Tibial nerve (tissue), 4 donors: ENCODE results near the gene RPGR. TPM values are rescaled to one million over a fixed set of nuclear protein-coding genes. Genes with fewer than 3 reads are reported as not detected.

Experiments
- DNase-seq, 2 donors: peaks; one replicate each; pipeline ENCODE4 v3.0.0-alpha.2; 2019; ENCODE audit warnings: low spot score in 2 of 2
- H3K27ac ChIP-seq, 4 donors: fragments of 200-600 bp; sonication (generic) in 3 of 4; one replicate each; pipeline ENCODE4 v1.5.1; 2017 to 2019; ENCODE audit warnings: mild to moderate bottlenecking in 1 of 4
- H3K27me3 ChIP-seq, 2 donors: fragments of 200-600 bp; sonication (generic) in 1 of 2; one replicate each; pipeline versions ENCODE4 v1.5.1 to v1.6.0; 2017 to 2019
- H3K36me3 ChIP-seq, 3 donors: fragments of 200-600 bp; sonication (generic); one replicate each; pipeline ENCODE4 v1.5.1; 2018 to 2019
- H3K4me1 ChIP-seq, 4 donors: fragments of 200-600 bp; sonication (generic) in 3 of 4; one replicate each; pipeline ENCODE4 v1.5.1; 2017 to 2019
- H3K4me3 ChIP-seq, 4 donors: fragments of 200-600 bp; sonication (generic) in 3 of 4; one replicate each; pipeline ENCODE4 v1.5.1; 2017 to 2019; ENCODE audit warnings: mild to moderate bottlenecking in 1 of 4, moderate library complexity in 1 of 4
- H3K9me3 ChIP-seq, 4 donors: fragments of 200-600 bp; sonication (generic) in 3 of 4; one replicate each; pipeline ENCODE4 v1.5.1; 2017 to 2019
- EP300 ChIP-seq, 2 donors: sonication (generic); formaldehyde crosslinking; IDR thresholded peaks; one replicate each; pipeline ENCODE4 v1.6.1; 2017; ENCODE audit warnings: antibody characterized with exemption in 2 of 2, mild to moderate bottlenecking in 1 of 2
- POLR2A ChIP-seq, 2 donors: fragments of 450-650 bp; IDR thresholded peaks; one replicate each; pipeline ENCODE4 v1.6.1; 2017; ENCODE audit warnings: antibody characterized with exemption in 2 of 2, mild to moderate bottlenecking in 2 of 2, moderate library complexity in 2 of 2
- WGBS, 2 donors: methylation state at CpG; one replicate each; pipeline ENCODE4 v1.1.5; 2018; 5-methylcytosine and 5-hydroxymethylcytosine counted together
- total RNA-seq, 4 donors: library from RNA; depleted of rRNA; stranded (reverse); fragments of >200 nt; gene quantifications; one replicate each; pipeline ENCODE4 v1.1.0, GENCODE V29; 2016
- TF ChIP-seq, protein P1 (sequence below), 5 experiments: fragments of 200-600 bp in 3 of 5; fragments of 450-650 bp in 2 of 5; sonication (generic) in 3 of 5; IDR thresholded peaks; one replicate each; pipeline ENCODE4 v1.5.1; 2016 to 2019; ENCODE audit warnings: antibody characterized with exemption in 5 of 5, mild to moderate bottlenecking in 3 of 5, moderate library complexity in 2 of 5

RPGR gene
- total RNA-seq, 4 donors from 2014 or later = 28.9 to 89.8 (median 80.0) TPM

DNA sequence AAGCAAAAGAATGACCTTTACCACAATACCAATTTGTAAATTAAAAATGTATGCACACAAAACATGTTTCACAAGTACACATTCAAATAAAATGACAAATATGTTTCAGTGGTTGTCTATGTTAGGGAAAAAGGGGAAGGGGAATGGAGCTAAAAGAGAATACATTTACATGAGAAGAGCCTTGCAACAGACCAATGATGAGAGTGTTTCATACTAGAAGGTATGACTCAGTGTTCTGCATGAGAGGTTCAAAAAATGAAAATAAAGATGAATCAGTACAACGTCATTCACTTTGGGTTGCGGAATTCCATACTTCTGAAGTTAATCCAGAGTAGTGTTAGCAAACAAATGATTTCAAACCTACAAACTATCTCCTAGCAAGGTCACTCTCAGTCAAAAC is 51.7 kb downstream of the RPGR start:
- no peak for DNase-seq
- Histone ChIP-seq H3K27ac (no peak overlapping the region), H3K4me1 (no peaks in the 10 kb centered on the region), H3K27me3 (no peaks in the 10 kb centered on the region), H3K36me3 (no peaks in the 10 kb centered on the region), H3K4me3 (no peak overlapping the region), H3K9me3 (no peaks in the 10 kb centered on the region)
- TF ChIP-seq EP300 (IDR thresholded peaks at IDR 0.05) (no peak), POLR2A (IDR thresholded peaks at IDR 0.05) (no peak)
- TF ChIP-seq, protein P1, sequence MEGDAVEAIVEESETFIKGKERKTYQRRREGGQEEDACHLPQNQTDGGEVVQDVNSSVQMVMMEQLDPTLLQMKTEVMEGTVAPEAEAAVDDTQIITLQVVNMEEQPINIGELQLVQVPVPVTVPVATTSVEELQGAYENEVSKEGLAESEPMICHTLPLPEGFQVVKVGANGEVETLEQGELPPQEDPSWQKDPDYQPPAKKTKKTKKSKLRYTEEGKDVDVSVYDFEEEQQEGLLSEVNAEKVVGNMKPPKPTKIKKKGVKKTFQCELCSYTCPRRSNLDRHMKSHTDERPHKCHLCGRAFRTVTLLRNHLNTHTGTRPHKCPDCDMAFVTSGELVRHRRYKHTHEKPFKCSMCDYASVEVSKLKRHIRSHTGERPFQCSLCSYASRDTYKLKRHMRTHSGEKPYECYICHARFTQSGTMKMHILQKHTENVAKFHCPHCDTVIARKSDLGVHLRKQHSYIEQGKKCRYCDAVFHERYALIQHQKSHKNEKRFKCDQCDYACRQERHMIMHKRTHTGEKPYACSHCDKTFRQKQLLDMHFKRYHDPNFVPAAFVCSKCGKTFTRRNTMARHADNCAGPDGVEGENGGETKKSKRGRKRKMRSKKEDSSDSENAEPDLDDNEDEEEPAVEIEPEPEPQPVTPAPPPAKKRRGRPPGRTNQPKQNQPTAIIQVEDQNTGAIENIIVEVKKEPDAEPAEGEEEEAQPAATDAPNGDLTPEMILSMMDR (IDR thresholded peaks at IDR 0.05) = no peak
- 67 to 73% methylated on average over 2 of the region's 2 CpGs for WGBS, 2 donors

DNA sequence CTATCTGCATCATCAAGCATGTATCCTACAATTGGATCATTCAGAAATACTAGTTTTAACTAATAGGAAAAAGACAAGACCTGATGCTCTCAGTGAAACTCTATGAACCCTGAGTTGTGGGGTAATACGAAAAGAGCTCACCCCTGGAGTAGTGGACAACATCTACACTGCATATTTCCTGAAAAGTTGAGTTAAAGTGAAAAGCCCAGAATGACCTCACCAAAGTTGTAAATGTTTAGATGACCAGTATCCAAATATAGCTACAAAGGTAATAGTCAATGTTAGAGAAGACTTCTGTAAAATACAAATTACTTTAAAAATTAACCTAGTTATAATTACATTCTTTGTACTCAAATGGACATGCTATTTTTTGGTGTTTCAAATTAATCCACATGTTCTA is 53.9 kb downstream of the RPGR start:
- Histone ChIP-seq H3K27me3 (no peaks in the 10 kb centered on the region), H3K9me3 (no peaks in the 10 kb centered on the region), H3K27ac (no peak overlapping the region), H3K4me3 (no peak overlapping the region), H3K4me1 (no peaks in the 10 kb centered on the region), H3K36me3 (peaks cover 0 to 6% (median 0%) of the 10 kb centered on the region in 3 donors)
- DNase-seq = no peak
- 84 to 94% methylated on average over 1 of the region's 1 CpG for WGBS, 2 donors
- TF ChIP-seq, protein P1 (IDR thresholded peaks at IDR 0.05) = no peak
- TF ChIP-seq POLR2A (IDR thresholded peaks at IDR 0.05) (no peak), EP300 (IDR thresholded peaks at IDR 0.05) (no peak)

DNA sequence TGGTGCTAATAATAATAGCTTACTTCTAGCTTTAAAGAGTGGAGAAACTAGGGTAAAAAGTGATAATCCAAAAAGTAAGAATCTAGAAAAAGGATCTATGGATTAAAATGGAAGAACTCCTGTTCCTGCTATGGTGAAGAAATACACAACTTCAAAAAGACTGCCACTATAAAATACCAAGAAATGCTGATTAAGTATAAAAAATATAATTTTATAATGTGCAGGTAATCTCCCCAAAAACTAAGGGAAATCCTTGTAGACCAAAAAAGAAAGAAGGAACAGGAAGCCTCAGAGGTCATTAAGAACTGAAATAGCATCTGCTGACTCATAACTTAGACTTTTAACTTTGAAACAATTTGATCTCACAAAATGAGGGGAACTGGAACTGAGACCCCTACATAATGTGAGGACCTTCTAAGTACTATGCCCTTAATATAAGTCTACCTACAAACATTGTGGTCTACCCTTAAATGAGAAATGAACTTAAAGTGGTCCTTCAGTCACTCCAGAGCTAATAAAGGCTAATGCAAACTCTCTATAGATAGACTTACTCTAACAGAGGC is 56.1 kb downstream of the RPGR start:
- peaks cover 0 to 7% (median 0%) of the 10 kb centered on the region in 3 donors for H3K36me3 ChIP-seq
- DNase-seq = no peak
- H3K27ac ChIP-seq = no peak overlapping the region
- H3K27me3 ChIP-seq = no peaks in the 10 kb centered on the region
- TF ChIP-seq EP300 (IDR thresholded peaks at IDR 0.05) = no peak
- no peak for TF ChIP-seq POLR2A (IDR thresholded peaks at IDR 0.05)
- TF ChIP-seq, protein P1 (IDR thresholded peaks at IDR 0.05) = no peak
- H3K9me3 ChIP-seq = no peaks in the 10 kb centered on the region
- no peak overlapping the region for H3K4me3 ChIP-seq
- H3K4me1 ChIP-seq = no peaks in the 10 kb centered on the region

DNA sequence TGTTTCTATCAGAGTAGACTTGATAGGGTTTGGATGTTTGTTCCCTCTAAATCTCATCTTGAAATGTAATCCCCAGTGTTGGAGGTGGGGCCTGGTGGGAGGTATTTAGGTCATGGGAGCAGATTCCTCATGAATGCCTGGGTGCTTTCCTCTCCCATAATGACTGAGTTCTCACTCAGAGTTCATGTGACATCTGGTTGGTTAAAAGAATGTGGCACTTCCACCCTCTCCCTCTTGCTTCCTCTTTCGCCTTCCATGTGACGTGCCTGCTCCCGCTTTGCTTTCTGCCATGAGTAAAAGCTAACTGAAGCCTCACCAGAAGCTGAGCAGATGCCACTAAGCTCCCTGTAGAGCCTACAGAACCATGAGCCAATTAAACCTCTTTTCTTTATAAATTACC is 59.3 kb downstream of the RPGR start:
- Histone ChIP-seq H3K36me3 (peaks cover 0 to 7% (median 0%) of the 10 kb centered on the region in 3 donors), H3K4me1 (no peaks in the 10 kb centered on the region), H3K27ac (no peak overlapping the region), H3K9me3 (no peaks in the 10 kb centered on the region), H3K4me3 (no peak overlapping the region), H3K27me3 (no peaks in the 10 kb centered on the region)
- TF ChIP-seq POLR2A (IDR thresholded peaks at IDR 0.05) (no peak), EP300 (IDR thresholded peaks at IDR 0.05) (no peak)
- TF ChIP-seq, protein P1 (IDR thresholded peaks at IDR 0.05) = no peak
- 87 to 94% methylated on average over 3 of the region's 3 CpGs for WGBS, 2 donors
- no peak for DNase-seq

DNA sequence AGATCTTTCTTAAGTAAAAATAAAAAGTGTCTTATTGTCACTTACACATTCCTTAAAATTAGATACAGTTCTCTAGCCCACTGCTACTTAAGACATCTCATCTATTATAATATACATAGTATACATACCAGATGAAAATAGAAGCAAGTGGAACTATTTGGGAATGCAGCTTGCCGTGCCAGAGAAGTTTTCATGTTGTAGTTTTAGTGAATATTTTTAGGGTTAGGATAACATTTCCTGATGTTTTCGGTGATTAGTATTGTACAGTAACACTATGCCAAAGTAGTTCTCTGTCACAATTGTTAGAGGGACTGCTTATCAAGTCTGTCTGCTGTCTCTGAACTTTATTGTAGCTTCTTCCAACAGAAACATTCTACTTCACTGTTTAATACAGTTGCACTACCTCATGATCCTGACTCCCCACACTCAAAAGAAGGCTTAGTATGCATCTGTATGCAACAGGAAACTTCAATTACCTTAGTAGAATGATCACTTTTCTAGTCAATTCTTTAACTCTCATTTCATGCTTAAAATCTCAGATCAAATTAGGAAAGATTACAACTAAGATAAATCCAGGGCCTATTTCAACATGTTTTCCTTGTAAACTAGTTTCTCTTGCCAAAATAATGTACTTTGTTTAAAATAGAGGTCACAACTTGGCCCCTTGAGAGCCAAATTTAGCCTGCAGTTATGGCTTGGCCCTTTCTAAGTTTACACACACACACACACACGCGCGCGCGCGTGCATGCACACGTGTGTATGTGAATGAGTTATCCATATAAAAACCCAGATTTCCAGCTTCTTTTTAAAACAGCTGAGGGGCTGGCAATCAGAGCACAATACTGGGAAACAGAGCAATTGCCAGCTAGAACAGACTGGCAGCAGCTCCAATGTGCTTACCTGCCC is 64.3 kb downstream of the RPGR start:
- H3K4me1 ChIP-seq = no peaks in the 10 kb centered on the region

More for the DNA sequence above, 64.3 kb downstream of the RPGR start:
- no peaks in the 10 kb centered on the region for H3K27me3 ChIP-seq
- no peaks in the 10 kb centered on the region for H3K36me3 ChIP-seq
- no peaks in the 10 kb centered on the region for H3K9me3 ChIP-seq
- H3K4me3 ChIP-seq = no peak overlapping the region
- WGBS, 2 donors = 66 to 73% methylated on average over 9 of the region's 9 CpGs
- no peak overlapping the region for H3K27ac ChIP-seq
- TF ChIP-seq EP300 (IDR thresholded peaks at IDR 0.05) (no peak), POLR2A (IDR thresholded peaks at IDR 0.05) (no peak)
- TF ChIP-seq, protein P1 (IDR thresholded peaks at IDR 0.05) = no peak
- DNase-seq = no peak
